Coronary artery (tissue), 2 donors: ENCODE data around the gene CCT5.

Source experiments
- DNase-seq: peaks from one replicate; pipeline ENCODE4 v3.0.0-alpha.2; 2017; ENCODE audit warnings: low spot score
- H3K27ac ChIP-seq, 2 donors: fragments of 200-600 bp; sonication (generic); one replicate each; pipeline ENCODE4 v1.5.1; 2016 to 2019
- H3K4me3 ChIP-seq: fragments of 200-600 bp; sonication (generic); 2 replicates; pipeline ENCODE4 v1.5.1; 2016; ENCODE audit warnings: mild to moderate bottlenecking, moderate library complexity
- CTCF ChIP-seq: fragments of 200-600 bp; sonication (generic); IDR thresholded peaks from one replicate; pipeline ENCODE4 v1.5.1; 2019; ENCODE audit warnings: antibody characterized with exemption

The CCT5 gene

DNA sequence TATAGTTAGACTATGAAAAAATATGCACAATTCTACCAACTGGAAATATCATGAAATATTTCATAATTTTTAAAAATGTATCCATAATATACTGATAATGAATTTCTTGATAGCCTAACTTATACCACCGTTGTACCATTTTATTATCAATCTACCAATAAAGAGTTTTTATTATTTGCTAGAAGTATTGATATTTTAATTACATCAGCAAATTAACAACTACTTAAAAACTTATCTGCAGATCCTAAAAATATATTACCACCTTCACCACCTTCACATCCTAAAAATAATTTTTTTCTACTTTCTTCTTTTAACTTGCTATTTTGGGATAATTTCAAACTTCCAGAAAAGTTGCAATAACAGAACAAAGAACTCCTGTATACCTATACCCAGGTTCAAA lies 21.8 kb upstream of the CCT5 start:
- Histone ChIP-seq H3K27ac (no peak overlapping the region), H3K4me3 (no peak overlapping the region)
- DNase-seq, result no peak
- TF ChIP-seq CTCF, result no peak

- TF ChIP-seq CTCF, result no peak
- no peak for DNase-seq
- Histone ChIP-seq H3K27ac (no peak overlapping the region), H3K4me3 (no peak overlapping the region)
Observed at GRCh38 chr5:10229306-10230048, 20.6 kb upstream of the CCT5 start.

DNA sequence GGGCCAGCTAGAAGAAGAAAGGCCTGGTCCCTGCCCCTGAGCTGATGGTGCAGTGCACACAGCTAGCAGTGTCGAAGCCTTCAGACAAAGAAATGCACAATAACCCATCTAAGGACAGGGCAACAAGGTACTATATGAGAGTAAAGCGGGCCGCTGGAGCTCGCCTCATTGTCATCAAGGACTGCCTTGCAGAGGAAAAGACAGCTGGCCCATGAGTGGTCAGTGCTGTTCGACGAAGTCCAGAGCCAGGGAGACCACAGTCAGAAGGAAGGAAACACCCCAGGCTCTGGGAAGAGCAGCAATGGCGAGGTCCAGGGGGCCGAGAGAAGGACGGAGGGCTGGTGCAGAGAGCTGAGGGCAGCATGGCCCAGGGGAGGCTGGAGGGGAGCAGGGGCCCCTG lies 17.7 kb upstream of the CCT5 start:
- DNase-seq, result no peak
- Histone ChIP-seq H3K4me3 (no peak overlapping the region), H3K27ac (no peak overlapping the region)
- TF ChIP-seq CTCF, result no peak

GRCh38 chr5:10233011-10233410 lies 17.1 kb upstream of the CCT5 start:
- Histone ChIP-seq H3K4me3 (no peak overlapping the region), H3K27ac (no peak overlapping the region)
- DNase-seq, result no peak
- TF ChIP-seq CTCF, result no peak

- no peak overlapping the region for H3K27ac ChIP-seq
- no peak overlapping the region for H3K4me3 ChIP-seq
- no peak for DNase-seq
- TF ChIP-seq CTCF, result no peak
Observed at GRCh38 chr5:10233505-10233904, 16.6 kb upstream of the CCT5 start.

- no peak overlapping the region for H3K27ac ChIP-seq
- no peak overlapping the region for H3K4me3 ChIP-seq
- no peak for DNase-seq
- TF ChIP-seq CTCF, result no peak
Observed at GRCh38 chr5:10235350-10235749, 14.7 kb upstream of the CCT5 start.

- TF ChIP-seq CTCF, result no peak
- no peak for DNase-seq
- Histone ChIP-seq H3K4me3 (no peak overlapping the region), H3K27ac (no peak overlapping the region)
Observed at GRCh38 chr5:10243660-10244240, 6.3 kb upstream of the CCT5 start.
